K562 (cell line): ENCODE measurements around the gene PIGL. TPM values are rescaled to one million over a fixed set of nuclear protein-coding genes. Genes with fewer than 3 reads are reported as not detected.

Experiments used
- BCL6 ChIP-seq: fragments of 250-450 bp; sonication (Bioruptor Pico); IDR thresholded peaks from 2 replicates; pipeline ENCODE4 v1.4.0; 2020
- CHD7 ChIP-seq: fragments of 200-600 bp; sonication (generic); IDR thresholded peaks from one replicate; pipeline ENCODE4 v1.6.1; 2012; ENCODE audit warnings: mild to moderate bottlenecking, low read depth, low read length, inconsistent platforms
- CTCF ChIP-seq, 3 experiments: IDR thresholded peaks in 2 of 3; conservative IDR thresholded peaks in 1 of 3; 2 replicates each; pipeline ENCODE4 v1.5.1; 2011 to 2012; ENCODE audit warnings: low read length in 3 of 3, mild to moderate bottlenecking in 3 of 3, control low read depth in 2 of 3, improper control_type of control experiment in 1 of 3, inconsistent platforms in 1 of 3, low read depth in 1 of 3, mixed read lengths in 1 of 3, moderate library complexity in 1 of 3; ENCODE audit not compliant: insufficient read depth in 2 of 3
- CXXC5 ChIP-seq: fragments of 250-450 bp; sonication (Bioruptor Pico); IDR thresholded peaks from 2 replicates; pipeline ENCODE4 v1.8.0; 2022; ENCODE audit warnings: inconsistent platforms, mild to moderate bottlenecking, moderate library complexity
- ILF3 ChIP-seq: fragments of 450-650 bp; IDR thresholded peaks from 2 replicates; pipeline ENCODE4 v1.6.1; 2018; ENCODE audit warnings: antibody characterized with exemption, mild to moderate bottlenecking, moderate library complexity, borderline replicate concordance
- PCBP1 ChIP-seq: fragments of 200-400 bp; formaldehyde crosslinking; IDR thresholded peaks from 2 replicates; pipeline ENCODE4 v1.6.1; 2018; ENCODE audit warnings: mild to moderate bottlenecking, low read depth, low read length; ENCODE audit not compliant: poor library complexity, severe bottlenecking
- PML ChIP-seq: IDR thresholded peaks from 2 replicates; pipeline ENCODE4 v1.6.1; 2012; ENCODE audit warnings: low read length, inconsistent platforms
- TAF1 ChIP-seq: IDR thresholded peaks from 2 replicates; pipeline ENCODE4 v1.6.1; 2011; ENCODE audit warnings: mild to moderate bottlenecking, low read length, moderate library complexity; ENCODE audit not compliant: insufficient read depth, control insufficient read depth, severe bottlenecking; ENCODE audit errors: extremely low read depth
- TEAD4 ChIP-seq, 2 experiments: sonication (generic) in 1 of 2; formaldehyde crosslinking in 1 of 2; IDR thresholded peaks; 2 replicates each; pipeline versions ENCODE4 v1.6.1 to v1.8.0; 2012 to 2022; ENCODE audit warnings: borderline replicate concordance in 1 of 2, inconsistent platforms in 1 of 2, low read length in 1 of 2, mild to moderate bottlenecking in 1 of 2, missing genetic modification reagents in 1 of 2
- ZNF143 ChIP-seq: sonication (generic); formaldehyde crosslinking; IDR thresholded peaks from 2 replicates; pipeline ENCODE4 v1.9.0; 2022; ENCODE audit warnings: mild to moderate bottlenecking, missing genetic modification reagents
- ZNF263 ChIP-seq: sonication (generic); formaldehyde crosslinking; IDR thresholded peaks from 2 replicates; pipeline ENCODE4 v1.8.0; 2022; ENCODE audit warnings: mild to moderate bottlenecking, missing genetic modification reagents, borderline replicate concordance
- ZNF655 ChIP-seq: fragments of 250-450 bp; sonication (Bioruptor Pico); IDR thresholded peaks from 2 replicates; pipeline ENCODE4 v1.5.0; 2021
- polyA plus RNA-seq, 8 experiments: library from polyadenylated mRNA; depleted of rRNA in 4 of 8; stranded (reverse) in 5 of 8; unstranded in 3 of 8; fragments of >200 nt; fragmentation: Nextera tagmentation in 2 of 8; fragmentation: Illumina TruSeq in 1 of 8; extraction: Ambion mirVana in 2 of 8; extraction: Trizol in 1 of 8; gene quantifications; 2 replicates each; pipeline versions ENCODE4 v1.2.1 to v1.2.3, GENCODE V29; 2011 to 2014; ENCODE audit warnings: inconsistent platforms in 1 of 8, missing spikeins in 1 of 8
- total RNA-seq, 7 experiments: library from RNA; depleted of rRNA in 6 of 7; stranded (reverse); fragments of >200 nt in 6 of 7; fragmentation: Illumina TruSeq in 2 of 7; extraction: Trizol in 2 of 7; gene quantifications; 2 replicates each; pipeline versions ENCODE4 v1.2.1 to v1.2.3, GENCODE V29; 2011 to 2021; ENCODE audit warnings: low replicate concordance in 1 of 7

PIGL gene
- total and polyA plus RNA-seq, 9 of the 15 experiments (the other 6 are each of a cell fraction or from before 2014, with no cell fraction given) = 19.9 to 55.3 (median 29.6) TPM

GRCh38 chr17:16217002-16217635 lies at the start of gene PIGL (continued):
- TF ChIP-seq TEAD4 (IDR thresholded peaks at IDR 0.05; ENCODE audit: low read length) (peak; percentile 42), TEAD4 (CRISPR knock-in tag; IDR thresholded peaks at IDR 0.05; ENCODE audit: borderline replicate concordance) (no peak), CTCF (IDR thresholded peaks at IDR 0.05 in 2 of 3, conservative IDR thresholded peaks at IDR 0.05 in 1 of 3; ENCODE audit: insufficient read depth in 2 of 3, low read depth in 1 of 3, low read length in 3 of 3) (no peak), ZNF655 (CRISPR knock-in tag) (no peak), BCL6 (no peak), ZNF263 (peak; percentile 51; the same call in 1 of the 2 replicates), PML (peak; percentile 59; the same call in 1 of the 2 replicates), TAF1 (peak; percentile 97), CXXC5 (CRISPR knock-in tag) (peak; percentile 63), CHD7 (peak; percentile 77), ZNF143 (CRISPR knock-in tag) (0 out of 2 replicates have a peak, but pooled peaks have one; percentile 15), ILF3 (no peak), PCBP1 (no peak)
